Stimulated activated CD4-positive, alpha-beta T cell treated with anti-CD3 and anti-CD28 coated beads, TNF-alpha, amount 100 ng/mL, for 48 hours (primary cell): ENCODE results near the gene AMN.
"Not testable (repeated sequence)": the region's sequence is repeated elsewhere in the genome, so short reads cannot be mapped to it uniquely, and the experiment has no call there.

Experiments
- DNase-seq, 3 donors: peaks; one replicate each; pipeline ENCODE4 v3.0.0-alpha.2; 2020; ENCODE audit warnings: low read depth in 3 of 3

Gene AMN

DNA sequence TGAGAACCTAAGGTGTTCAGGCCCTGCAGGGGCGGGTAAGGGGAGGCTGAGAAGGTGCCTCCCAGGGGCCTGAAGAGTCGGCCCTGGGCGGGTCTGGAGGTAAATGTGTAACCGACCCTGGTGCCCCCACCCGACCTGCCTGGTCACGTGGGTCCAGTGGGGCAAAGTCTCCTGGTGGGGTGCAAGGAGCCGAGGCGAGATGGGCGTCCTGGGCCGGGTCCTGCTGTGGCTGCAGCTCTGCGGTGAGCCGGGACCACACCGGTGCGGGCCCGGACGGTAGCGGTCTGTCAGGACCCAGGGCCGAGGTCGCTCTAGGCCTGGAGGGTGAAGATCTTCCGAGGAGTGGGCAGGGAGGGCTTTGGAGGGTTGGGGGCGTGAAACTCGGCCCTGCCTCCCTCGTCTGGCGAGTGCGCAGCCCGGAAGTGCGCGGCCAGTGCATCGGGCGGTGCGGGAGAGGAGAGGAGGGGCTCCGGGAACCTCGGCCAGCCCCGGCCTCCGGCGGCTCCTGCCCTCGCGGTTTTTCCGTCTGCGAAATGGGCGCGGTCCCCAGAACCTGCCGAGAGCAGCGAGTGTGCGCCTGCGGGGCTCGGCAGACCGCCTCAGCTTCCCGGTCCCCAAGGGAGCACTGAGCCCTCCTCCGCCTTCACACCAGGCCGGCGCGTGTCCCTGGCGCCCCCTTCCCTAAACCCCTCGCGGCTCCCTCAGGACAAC is at the start of gene AMN:
AMN (plus strand) TSS at position 174 of the 711 bp plus-strand sequence; CDS start at position 200, 26 bp downstream.
- DNase-seq, result no peak

DNA sequence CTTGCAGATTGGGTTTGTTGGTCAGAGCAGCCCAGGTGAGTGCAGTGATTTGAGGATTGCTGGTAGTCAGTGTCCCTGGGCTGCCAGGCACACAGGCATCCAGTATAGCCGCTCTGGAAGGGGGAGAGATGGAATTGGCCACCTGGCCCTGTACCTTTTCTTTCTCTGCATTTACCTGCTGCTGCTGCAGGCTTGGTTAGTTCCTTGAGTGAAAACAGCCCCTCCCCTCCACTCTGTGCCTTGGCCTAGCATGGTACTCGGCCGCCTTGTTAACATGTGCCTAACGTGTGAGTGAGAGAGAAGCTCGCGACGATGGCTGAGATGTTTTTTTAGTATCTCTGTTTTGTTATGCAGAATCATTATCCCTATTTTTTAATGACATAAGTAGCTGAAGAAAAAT is 49.3 kb upstream of the AMN start:
- DNase-seq, result no peak

- DNase-seq, result no peak
Measured at GRCh38 chr14:102873546-102874061, 48.9 kb upstream of the AMN start.

- DNase-seq, result no peak
Measured at GRCh38 chr14:102875652-102876051, 46.8 kb upstream of the AMN start.

- not testable (repeated sequence) for DNase-seq
Measured at GRCh38 chr14:102877511-102877910, 45.0 kb upstream of the AMN start.

- DNase-seq, result no peak
Measured at GRCh38 chr14:102878174-102878969, 44.1 kb upstream of the AMN start.

- DNase-seq, result no peak
Measured at GRCh38 chr14:102878970-102879460, 43.4 kb upstream of the AMN start.

GRCh38 chr14:102882226-102882906 is 40.1 kb upstream of the AMN start:
- no peak for DNase-seq

DNA sequence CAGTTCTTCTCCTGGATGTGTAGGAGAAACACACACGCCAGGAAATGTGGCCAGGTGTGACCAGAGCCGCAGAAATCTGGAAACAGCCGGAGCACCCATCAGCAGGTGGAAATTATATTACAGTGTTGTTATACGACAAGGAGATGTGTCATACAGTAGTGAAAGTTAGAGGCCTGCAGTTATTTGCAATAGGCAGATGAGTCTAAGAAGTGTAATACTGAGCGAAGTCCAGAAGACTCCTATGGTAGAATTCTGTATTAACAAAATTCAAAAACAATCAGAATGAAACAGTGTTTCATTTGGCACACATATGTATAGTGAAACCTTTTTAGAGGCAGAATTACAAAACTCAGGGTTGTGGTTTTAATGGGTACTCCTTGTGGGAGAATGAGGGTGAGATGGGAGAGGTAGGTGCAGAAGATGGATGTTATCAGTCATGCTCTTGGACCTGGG is 39.3 kb upstream of the AMN start:
- DNase-seq, result peak in 1 of 3 donors; percentile 15

DNA sequence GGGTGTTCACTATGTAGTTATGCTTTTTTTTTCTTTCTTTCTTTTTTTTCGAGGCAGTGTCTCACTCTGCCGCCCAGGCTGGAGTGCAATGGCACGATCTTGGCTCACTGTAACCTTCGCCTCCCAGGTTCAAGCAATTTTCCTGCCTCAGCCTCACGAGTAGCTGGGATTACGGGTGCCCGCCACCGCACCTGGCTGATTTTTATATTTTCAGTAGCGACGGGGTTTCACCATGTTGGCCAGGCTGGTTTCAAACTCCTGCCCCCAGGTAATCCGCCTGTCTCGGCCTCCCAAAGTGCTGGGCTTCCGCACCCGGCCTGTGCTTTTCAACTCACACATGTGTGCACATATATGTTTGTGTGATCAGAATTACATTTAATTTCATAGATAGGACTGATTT is 38.9 kb upstream of the AMN start:
- DNase-seq, result no peak

GRCh38 chr14:102885737-102886447 is 36.6 kb upstream of the AMN start:
- DNase-seq, result no peak

GRCh38 chr14:102888748-102889147 is 33.7 kb upstream of the AMN start:
- DNase-seq, result no peak

- DNase-seq, result no peak
Measured at GRCh38 chr14:102889615-102890014, 32.8 kb upstream of the AMN start.

GRCh38 chr14:102891111-102891510 is 31.4 kb upstream of the AMN start:
- no peak for DNase-seq

DNA sequence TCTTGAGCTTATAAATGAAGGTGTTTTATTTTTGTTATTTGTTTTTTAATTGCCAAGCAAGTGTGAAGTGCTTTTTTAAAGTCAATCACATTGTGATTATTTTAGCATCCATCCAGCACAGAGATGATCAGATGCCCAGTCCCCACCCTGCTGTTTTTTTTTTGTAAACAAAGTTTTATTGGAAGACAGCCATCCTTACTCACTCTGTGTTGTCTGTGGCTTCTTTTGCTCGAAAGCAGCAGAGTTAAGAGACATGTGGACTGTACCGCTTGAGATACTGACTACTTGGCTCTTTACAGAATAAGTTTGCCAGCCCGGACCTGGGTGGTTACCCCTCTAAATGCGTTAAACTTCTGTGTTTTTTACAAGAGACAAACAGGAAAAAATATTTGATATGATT is 30.9 kb upstream of the AMN start:
- DNase-seq, result no peak

- DNase-seq, result no peak
Measured at GRCh38 chr14:102892651-102893050, 29.8 kb upstream of the AMN start.

DNA sequence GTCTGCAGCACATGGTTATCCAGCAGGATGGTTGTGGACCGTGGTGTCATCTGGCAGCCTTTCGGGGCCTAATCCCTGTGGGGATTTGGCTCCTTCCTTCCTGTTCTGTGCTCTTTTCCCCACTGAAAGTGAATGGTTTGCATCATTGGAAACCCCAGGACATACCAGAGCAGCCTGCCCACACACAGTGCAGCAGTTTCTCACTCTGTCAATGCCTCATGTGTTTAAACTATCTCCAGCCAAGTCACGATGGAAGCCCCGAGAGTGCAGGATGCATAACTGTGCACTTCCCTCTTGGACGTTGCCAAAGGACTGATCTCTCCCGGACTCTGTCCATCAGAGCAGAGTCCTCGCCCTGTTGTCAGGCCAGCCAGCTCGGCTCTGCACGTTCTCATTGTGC is 29.0 kb upstream of the AMN start:
- no peak for DNase-seq

GRCh38 chr14:102896735-102897134 is 25.7 kb upstream of the AMN start:
- not testable (repeated sequence) for DNase-seq

DNA sequence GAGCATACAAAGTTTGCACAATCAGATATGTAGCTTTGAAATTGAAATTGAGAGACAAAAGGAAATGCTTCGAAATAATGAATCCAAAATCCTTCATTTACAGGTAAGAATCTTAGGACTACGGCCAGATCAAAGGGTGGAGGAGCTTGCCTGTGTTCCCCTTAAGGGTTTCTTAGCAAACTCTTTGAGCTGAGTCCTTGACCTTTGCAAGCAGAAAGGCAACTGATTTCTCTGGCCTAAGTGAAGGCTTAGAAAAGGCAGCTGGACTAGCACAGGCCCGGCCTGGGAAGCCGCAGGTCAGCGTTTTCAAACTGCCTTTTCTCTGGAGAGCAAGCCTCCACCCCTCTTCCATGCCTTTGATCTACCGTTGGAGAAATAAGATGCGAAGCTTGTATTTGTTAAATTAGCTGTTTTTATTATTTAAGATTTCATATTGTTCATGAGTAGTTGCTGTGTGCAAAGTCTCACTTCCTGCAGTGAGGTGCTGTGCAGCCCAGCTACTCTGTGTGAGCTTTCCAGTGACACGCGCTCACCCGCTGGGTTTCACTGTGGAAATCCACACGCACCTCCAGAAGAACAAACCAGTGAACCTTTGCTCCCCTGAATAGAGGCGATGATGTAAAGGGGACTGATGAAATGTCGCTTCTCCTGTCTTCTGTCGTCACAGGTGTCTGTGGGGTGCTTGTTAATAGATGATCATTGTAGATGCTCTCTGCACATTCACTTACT is 25.0 kb upstream of the AMN start:
- no peak for DNase-seq

GRCh38 chr14:102898298-102898697 is 24.2 kb upstream of the AMN start:
- DNase-seq, result no peak
